GM19324 (cell line): Measurements from ENCODE around the gene C9orf40.

Source experiments
- ATAC-seq: cut with Tn5 transposase; IDR thresholded peaks from one replicate; pipeline ENCODE4 v1.9.1; 2021; ENCODE audit warnings: mild to moderate bottlenecking, moderate library complexity; ENCODE audit not compliant: unreplicated experiment, low FRiP score

Gene C9orf40

GRCh38 chr9:74942801-74943200 lies 9.9 kb downstream of the C9orf40 start:
- no peak for ATAC-seq

GRCh38 chr9:74940600-74940999 lies 12.1 kb downstream of the C9orf40 start:
- ATAC-seq = no peak

GRCh38 chr9:74935008-74935407 lies 17.7 kb downstream of the C9orf40 start:
- ATAC-seq = no peak

DNA sequence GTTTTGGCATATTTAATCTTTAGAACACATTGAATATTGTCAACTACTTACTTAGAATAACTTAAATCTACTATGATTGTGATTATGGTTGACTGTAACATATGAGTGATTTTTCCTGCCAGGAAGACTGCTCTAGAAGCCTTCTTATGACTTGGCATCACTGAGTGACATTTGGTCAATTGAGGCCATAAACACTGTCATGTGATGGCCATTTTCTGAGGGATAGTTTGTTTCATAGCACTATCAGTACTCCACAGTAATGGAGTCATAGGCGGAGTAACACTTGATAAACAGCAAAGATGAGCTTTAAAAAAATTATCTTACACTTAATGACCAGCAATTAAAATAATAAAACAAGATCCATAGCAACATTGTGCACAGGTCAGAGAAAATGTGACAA lies 31.0 kb downstream of the C9orf40 start:
- no peak for ATAC-seq

DNA sequence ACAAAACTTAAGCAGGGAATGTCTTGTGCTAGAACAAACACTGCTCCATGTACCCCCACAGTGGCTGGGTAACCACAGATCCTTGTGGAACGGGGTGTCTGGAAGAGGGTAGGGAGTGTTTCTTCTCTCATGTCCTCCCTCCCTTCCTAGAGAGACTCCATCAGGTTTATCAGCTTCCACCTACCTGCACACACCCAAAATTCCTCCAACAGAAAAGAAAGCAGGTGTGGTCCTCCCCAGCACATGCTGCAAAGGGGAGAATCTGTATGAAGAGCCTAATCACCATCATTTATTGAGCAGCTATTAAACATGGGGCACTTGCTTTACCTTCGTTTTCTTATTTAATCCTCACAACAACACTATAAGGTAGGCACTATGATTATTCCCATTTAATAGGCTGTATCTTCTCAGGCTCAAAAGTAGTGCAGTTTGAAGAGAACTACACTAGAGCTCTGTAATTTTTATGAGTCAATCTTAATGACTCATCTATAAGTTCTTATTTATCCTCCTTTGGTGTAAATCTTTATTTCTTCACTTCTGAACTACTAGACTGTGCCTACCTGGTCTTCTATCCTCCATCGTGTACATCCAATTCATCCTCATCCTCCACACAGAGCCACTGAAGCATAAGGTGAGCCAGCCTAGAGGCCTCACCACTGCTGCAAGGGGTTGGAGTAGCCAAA lies 31.6 kb downstream of the C9orf40 start:
- no peak for ATAC-seq

- ATAC-seq = no peak
These were observed 42.7 kb downstream of the C9orf40 start for GRCh38 chr9:74910036-74910435.

GRCh38 chr9:74908665-74909064 lies 44.0 kb downstream of the C9orf40 start:
- no peak for ATAC-seq

DNA sequence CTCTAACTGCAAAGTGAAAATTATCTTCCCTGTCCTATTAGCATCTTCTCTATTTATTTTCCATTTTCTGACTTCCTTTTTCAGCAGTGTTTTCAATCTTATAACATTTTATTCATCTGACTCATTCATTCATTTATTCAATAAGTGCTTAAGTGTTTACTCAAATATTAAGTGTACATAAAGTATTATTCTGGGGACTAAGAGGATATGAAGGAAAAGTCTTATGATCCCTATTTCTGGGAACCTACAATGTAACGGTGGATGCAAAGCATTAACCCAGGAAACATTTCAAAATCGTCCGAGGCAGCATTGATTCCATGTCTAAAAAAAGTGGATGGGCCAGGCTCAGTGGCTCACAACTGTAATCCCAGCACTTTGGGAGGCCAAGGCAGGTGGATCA lies 45.6 kb downstream of the C9orf40 start:
- no peak for ATAC-seq

GRCh38 chr9:74901001-74901400 lies 51.7 kb downstream of the C9orf40 start:
- no peak for ATAC-seq
